Hepatocyte (in vitro differentiated cells): ENCODE results near the gene KAT5. TPM values are rescaled to one million over a fixed set of nuclear protein-coding genes. Genes with fewer than 3 reads are reported as not detected.
"Not testable (repeated sequence)": the region's sequence is repeated elsewhere in the genome, so short reads cannot be mapped to it uniquely, and the experiment has no call there.

Source experiments
- DNase-seq: peaks from one replicate; pipeline ENCODE4 v3.0.0-alpha.2; 2016; ENCODE audit warnings: low spot score
- H2AFZ ChIP-seq: fragments of 200-600 bp; sonication (generic); 2 replicates; pipeline ENCODE4 v1.6.0; 2016; ENCODE audit warnings: antibody characterized with exemption, mild to moderate bottlenecking
- H3K27ac ChIP-seq: fragments of 200-600 bp; sonication (generic); 2 replicates; pipeline ENCODE4 v1.5.1; 2016; ENCODE audit warnings: mild to moderate bottlenecking
- H3K27me3 ChIP-seq: fragments of 200-600 bp; sonication (generic); 2 replicates; pipeline ENCODE4 v1.6.1; 2016
- H3K36me3 ChIP-seq: fragments of 200-600 bp; sonication (generic); replicated peaks from 2 replicates; pipeline ENCODE4 v1.5.1; 2016; ENCODE audit warnings: low read depth; ENCODE audit not compliant: insufficient read depth
- H3K4me1 ChIP-seq: fragments of 200-600 bp; sonication (generic); 2 replicates; pipeline ENCODE4 v1.5.1; 2016; ENCODE audit warnings: mild to moderate bottlenecking, moderate library complexity; ENCODE audit not compliant: insufficient read depth
- H3K4me2 ChIP-seq: fragments of 200-600 bp; sonication (generic); 2 replicates; pipeline ENCODE4 v1.6.0; 2016
- H3K4me3 ChIP-seq: fragments of 200-600 bp; sonication (generic); 2 replicates; pipeline ENCODE4 v1.5.1; 2016; ENCODE audit warnings: mild to moderate bottlenecking
- H3K79me2 ChIP-seq: fragments of 200-600 bp; sonication (generic); 2 replicates; pipeline ENCODE4 v1.6.0; 2017; ENCODE audit warnings: mild to moderate bottlenecking
- H3K9me2 ChIP-seq: fragments of 200-600 bp; sonication (generic); replicated peaks from 2 replicates; pipeline ENCODE4 v1.6.0; 2017; ENCODE audit warnings: mild to moderate bottlenecking; ENCODE audit not compliant: insufficient read depth
- H3K9me3 ChIP-seq: fragments of 200-600 bp; sonication (generic); 2 replicates; pipeline ENCODE4 v1.5.1; 2016; ENCODE audit warnings: low read depth, mild to moderate bottlenecking
- H4K20me1 ChIP-seq: fragments of 200-600 bp; sonication (generic); 2 replicates; pipeline ENCODE4 v1.6.0; 2016; ENCODE audit warnings: mild to moderate bottlenecking; ENCODE audit not compliant: insufficient read depth, poor library complexity, severe bottlenecking
- CTCF ChIP-seq: fragments of 200-600 bp; sonication (generic); IDR thresholded peaks from 2 replicates; pipeline ENCODE4 v1.5.1; 2016; ENCODE audit warnings: antibody characterized with exemption, mild to moderate bottlenecking; ENCODE audit not compliant: poor library complexity
- EZH2 ChIP-seq: fragments of 200-600 bp; sonication (generic); IDR thresholded peaks from 2 replicates; pipeline ENCODE4 v1.6.1; 2016; ENCODE audit warnings: antibody characterized with exemption, mild to moderate bottlenecking, borderline replicate concordance
- EZH2phosphoT487 ChIP-seq: fragments of 200-600 bp; sonication (generic); IDR thresholded peaks from one replicate; pipeline ENCODE4 v1.6.1; 2018; ENCODE audit warnings: antibody characterized with exemption, mild to moderate bottlenecking, low read depth, moderate library complexity; ENCODE audit not compliant: unreplicated experiment, severe bottlenecking
- WGBS: methylation state at CpG from one replicate; pipeline ENCODE4 v1.1.6; 2016; ENCODE audit warnings: low lambda C conversion rate; ENCODE audit errors: missing lambda C conversion rate; 5-methylcytosine and 5-hydroxymethylcytosine counted together
- polyA plus RNA-seq: library from polyadenylated mRNA; unstranded; fragments of >200 nt; fragmentation: Nextera tagmentation; extraction: Ambion mirVana; gene quantifications from 2 replicates; pipeline ENCODE4 v1.2.1, GENCODE V29; 2016
- total RNA-seq: library from RNA; depleted of rRNA; stranded (reverse); fragments of >200 nt; gene quantifications from 2 replicates; pipeline ENCODE4 v1.2.3, GENCODE V29; 2014

Gene KAT5
- total and polyA plus RNA-seq, 2 experiments from 2014 or later, result 41.7 to 53.1 TPM

- WGBS, result 89% methylated on average over 3 of the region's 3 CpGs
- TF ChIP-seq CTCF (no peak), EZH2phosphoT487 (no peak), EZH2 (no peak)
Observed at GRCh38 chr11:65700399-65700798, 11.7 kb upstream of the KAT5 start.

DNA sequence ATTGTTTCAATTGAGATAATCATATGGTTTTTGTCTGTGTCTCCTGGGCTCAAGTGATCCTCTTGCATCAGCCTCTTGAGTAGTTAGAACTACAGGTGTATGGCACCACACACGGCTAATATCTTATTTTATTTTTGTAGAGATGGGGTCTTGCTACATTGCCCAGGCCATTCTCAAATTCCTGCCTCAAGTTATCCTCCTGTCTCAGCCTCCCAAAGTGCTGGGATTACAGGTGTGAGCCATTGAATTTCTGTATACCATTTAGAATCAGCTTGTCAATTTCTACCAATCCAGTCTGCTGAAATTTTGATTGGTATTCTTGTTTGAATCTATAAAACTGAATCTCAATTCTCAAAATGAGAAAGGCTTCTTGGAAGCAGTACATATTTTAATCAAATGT, 10.4 kb upstream of the KAT5 start:
- Histone ChIP-seq H3K4me3 (no peak overlapping the region), H4K20me1 (no peaks in the 10 kb centered on the region), H3K36me3 (no peaks in the 10 kb centered on the region), H3K9me2 (no peaks in the 10 kb centered on the region), H3K4me2 (no peak overlapping the region), H3K79me2 (no peaks in the 10 kb centered on the region), H3K27me3 (no peaks in the 10 kb centered on the region), H3K9me3 (no peaks in the 10 kb centered on the region), H3K27ac (no peak overlapping the region), H2AFZ (no peak overlapping the region), H3K4me1 (no peaks in the 10 kb centered on the region)
- WGBS, result 76% methylated on average over 1 of the region's 1 CpG
- DNase-seq, result no peak
- TF ChIP-seq EZH2, result no peak
- TF ChIP-seq CTCF, result no peak
- TF ChIP-seq EZH2phosphoT487, result no peak

More at GRCh38 chr11:65700399-65700798, 11.7 kb upstream of the KAT5 start:
- Histone ChIP-seq H3K27me3 (no peaks in the 10 kb centered on the region), H4K20me1 (no peaks in the 10 kb centered on the region), H3K79me2 (no peaks in the 10 kb centered on the region), H3K27ac (no peak overlapping the region), H3K4me1 (no peaks in the 10 kb centered on the region), H3K4me2 (no peak overlapping the region), H3K4me3 (no peak overlapping the region), H3K9me2 (no peaks in the 10 kb centered on the region), H2AFZ (no peak overlapping the region), H3K36me3 (no peaks in the 10 kb centered on the region), H3K9me3 (no peaks in the 10 kb centered on the region)
- DNase-seq, result no peak

DNA sequence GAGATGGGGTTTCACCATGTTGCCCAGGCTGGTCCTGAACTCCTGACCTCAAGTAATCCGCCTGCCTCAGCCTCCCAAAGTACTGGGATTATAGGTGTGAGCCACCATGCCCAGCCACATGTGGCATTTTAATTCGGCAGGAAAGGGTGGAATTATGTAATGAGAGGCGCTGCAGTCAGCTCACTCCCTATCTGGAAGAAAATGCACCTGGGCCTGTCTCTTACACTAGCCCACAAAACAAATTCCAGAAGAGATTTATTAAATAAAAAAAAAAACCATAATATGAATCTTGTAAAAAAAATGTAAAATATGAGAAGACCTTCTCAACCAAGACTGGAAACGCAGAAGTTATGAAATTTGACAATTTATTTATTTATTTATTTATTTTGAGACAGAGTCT, 8.2 kb upstream of the KAT5 start:
- no peaks in the 10 kb centered on the region for H3K9me2 ChIP-seq
- H3K79me2 ChIP-seq, result no peaks in the 10 kb centered on the region
- no peak overlapping the region for H2AFZ ChIP-seq
- no peak for TF ChIP-seq CTCF
- TF ChIP-seq EZH2phosphoT487, result no peak
- TF ChIP-seq EZH2, result no peak
- H3K4me1 ChIP-seq, result no peaks in the 10 kb centered on the region
- 72% methylated on average over 4 of the region's 4 CpGs for WGBS
- no peak overlapping the region for H3K4me2 ChIP-seq
- H3K4me3 ChIP-seq, result no peak overlapping the region
- no peaks in the 10 kb centered on the region for H3K36me3 ChIP-seq
- H3K27me3 ChIP-seq, result no peaks in the 10 kb centered on the region
- no peaks in the 10 kb centered on the region for H4K20me1 ChIP-seq
- no peak overlapping the region for H3K27ac ChIP-seq
- H3K9me3 ChIP-seq, result no peaks in the 10 kb centered on the region
- no peak for DNase-seq

DNA sequence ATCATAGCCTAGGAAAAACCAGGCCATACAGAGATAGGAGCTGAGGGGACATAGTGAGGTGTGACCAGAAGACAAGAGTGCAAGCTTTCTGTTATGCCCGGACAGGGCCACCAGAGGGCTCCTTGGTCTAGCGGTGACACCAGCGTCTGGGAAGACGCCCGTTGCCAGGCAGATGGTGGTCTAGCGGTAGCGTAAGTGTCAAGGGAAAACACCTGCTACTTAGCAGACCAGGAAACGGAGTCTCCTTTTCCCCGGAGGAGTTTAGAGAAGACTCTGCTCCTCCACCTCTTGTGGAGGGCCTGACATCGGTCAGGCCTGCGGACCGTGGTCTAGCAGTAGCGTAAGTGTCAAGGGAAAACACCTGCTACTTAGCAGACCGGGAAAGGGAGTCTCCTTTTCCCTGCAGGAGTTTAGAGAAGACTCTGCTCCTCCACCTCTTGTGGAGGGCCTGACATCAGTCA, 5.7 kb upstream of the KAT5 start:
- not testable (repeated sequence) for H2AFZ ChIP-seq, H3K4me1 ChIP-seq, H3K4me3 ChIP-seq, H3K27ac ChIP-seq, H4K20me1 ChIP-seq, H3K27me3 ChIP-seq, H3K79me2 ChIP-seq, H3K9me3 ChIP-seq, H3K36me3 ChIP-seq, H3K9me2 ChIP-seq
- peak overlapping the region; percentile 47 for H3K4me2 ChIP-seq
- peak; percentile 65 for TF ChIP-seq CTCF
- peak; percentile 43 for DNase-seq
- WGBS, result 34% methylated on average over 14 of the region's 14 CpGs

- not testable (repeated sequence) for DNase-seq, H3K4me1 ChIP-seq, H4K20me1 ChIP-seq, H3K36me3 ChIP-seq, H3K27me3 ChIP-seq, H3K9me2 ChIP-seq, H3K4me3 ChIP-seq, H3K9me3 ChIP-seq, H3K27ac ChIP-seq, H3K79me2 ChIP-seq, H3K4me2 ChIP-seq, H2AFZ ChIP-seq
- 92% methylated on average over 10 of the region's 12 CpGs for WGBS
Observed at GRCh38 chr11:65707002-65707401, 5.0 kb upstream of the KAT5 start.
